Smooth muscle cell of the brain vasculature (primary cell): Measurements from ENCODE around the gene BPIFB3.

Experiments
- DNase-seq: peaks from one replicate; pipeline ENCODE4 v3.0.0-alpha.2; 2012; ENCODE audit warnings: low read depth, low spot score

BPIFB3 gene

GRCh38 chr20:33061658-33062028 lies 7.9 kb downstream of the BPIFB3 start:
- DNase-seq: no peak

- no peak for DNase-seq
These were observed 8.6 kb downstream of the BPIFB3 start for GRCh38 chr20:33062105-33062824.

- no peak for DNase-seq
These were observed 9.1 kb downstream of the BPIFB3 start for GRCh38 chr20:33062825-33063149.

- no peak for DNase-seq
These were observed 9.6 kb downstream of the BPIFB3 start for GRCh38 chr20:33063271-33063670.

GRCh38 chr20:33064572-33065287 lies 11.0 kb downstream of the BPIFB3 start:
- DNase-seq: no peak

DNA sequence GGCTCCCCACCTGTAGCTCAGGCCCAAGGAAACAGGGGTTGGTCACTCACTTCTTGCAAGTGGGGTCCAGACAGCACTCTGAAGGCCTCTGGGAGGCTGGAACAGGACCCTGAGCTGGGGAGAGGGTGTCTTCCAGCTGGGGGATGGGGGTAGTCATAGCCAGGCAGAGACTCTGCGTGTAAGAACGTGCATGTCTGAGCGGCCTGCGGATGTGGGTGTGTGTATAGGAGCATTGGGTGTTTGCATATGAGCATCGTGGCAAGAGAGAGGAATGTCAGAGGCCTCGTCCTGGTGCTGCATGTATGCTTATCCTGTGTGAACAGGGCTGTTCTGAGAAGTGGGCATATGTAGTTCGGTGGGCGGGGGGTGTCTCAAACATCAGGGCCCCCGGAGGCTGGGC lies 12.1 kb downstream of the BPIFB3 start:
- no peak for DNase-seq

- DNase-seq: no peak
These were observed 14.1 kb downstream of the BPIFB3 start for GRCh38 chr20:33067806-33068205.

GRCh38 chr20:33068251-33068939 lies 14.7 kb downstream of the BPIFB3 start:
- no peak for DNase-seq

DNA sequence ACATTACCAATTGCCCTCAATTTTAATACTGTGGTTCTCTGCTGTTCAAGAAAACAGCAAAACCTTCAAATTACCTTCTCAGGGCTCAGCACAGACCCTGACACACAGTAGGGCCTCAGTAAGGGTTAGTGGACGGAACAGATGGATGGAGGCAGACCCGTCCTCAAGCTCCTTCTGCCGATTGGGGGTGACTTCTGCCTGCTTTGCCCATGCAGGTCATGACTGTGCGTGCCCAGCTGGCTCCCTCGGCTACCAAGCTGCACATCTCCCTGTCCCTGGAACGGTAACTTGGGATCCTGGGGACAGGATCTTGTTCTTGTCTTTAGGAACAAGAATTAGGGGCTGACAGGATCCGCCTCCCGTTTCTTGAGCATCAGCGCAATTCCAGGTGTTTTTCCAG lies 16.0 kb downstream of the BPIFB3 start:
- DNase-seq: no peak

GRCh38 chr20:33070111-33071053 lies 16.7 kb downstream of the BPIFB3 start:
- no peak for DNase-seq

- DNase-seq: no peak
These were observed 17.5 kb downstream of the BPIFB3 start for GRCh38 chr20:33071198-33071597.

DNA sequence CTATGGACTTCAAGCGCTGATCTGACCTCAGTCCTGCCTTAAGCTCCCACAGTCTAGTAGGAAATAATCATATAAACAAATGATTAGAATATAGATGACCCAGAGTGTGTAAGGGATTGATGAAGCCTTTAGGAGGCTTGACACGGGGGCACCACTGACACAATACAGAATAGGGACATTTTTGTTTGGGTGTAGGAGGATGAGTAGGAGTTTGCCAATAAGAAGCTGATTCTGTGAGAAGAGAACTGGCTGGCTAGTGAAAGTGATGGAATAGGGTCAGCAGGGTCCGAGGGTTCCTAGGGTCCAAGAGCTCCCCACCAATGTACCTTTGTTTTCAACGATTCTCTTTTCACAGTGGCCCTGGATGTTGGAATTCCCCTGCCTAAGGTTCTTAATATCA lies 18.7 kb downstream of the BPIFB3 start:
- DNase-seq: no peak

DNA sequence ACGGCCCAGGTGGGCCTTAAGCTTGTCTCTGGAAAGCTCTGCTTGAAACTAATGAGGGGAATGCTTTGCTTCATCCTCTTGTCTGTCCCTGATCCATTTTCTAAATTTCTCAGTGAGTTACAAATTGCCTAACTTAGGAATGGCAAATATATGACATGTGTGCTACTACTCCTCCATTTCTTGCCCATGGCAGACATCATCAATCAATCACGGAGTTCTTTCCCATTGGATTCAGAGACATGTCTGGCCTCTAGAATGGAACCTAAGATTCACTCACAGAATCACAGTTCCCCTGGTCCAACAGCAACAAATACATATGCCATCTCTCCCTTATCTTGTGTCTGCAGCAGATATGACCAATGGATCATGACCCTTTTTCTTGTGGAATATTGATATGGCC lies 19.1 kb downstream of the BPIFB3 start:
- DNase-seq: no peak

DNA sequence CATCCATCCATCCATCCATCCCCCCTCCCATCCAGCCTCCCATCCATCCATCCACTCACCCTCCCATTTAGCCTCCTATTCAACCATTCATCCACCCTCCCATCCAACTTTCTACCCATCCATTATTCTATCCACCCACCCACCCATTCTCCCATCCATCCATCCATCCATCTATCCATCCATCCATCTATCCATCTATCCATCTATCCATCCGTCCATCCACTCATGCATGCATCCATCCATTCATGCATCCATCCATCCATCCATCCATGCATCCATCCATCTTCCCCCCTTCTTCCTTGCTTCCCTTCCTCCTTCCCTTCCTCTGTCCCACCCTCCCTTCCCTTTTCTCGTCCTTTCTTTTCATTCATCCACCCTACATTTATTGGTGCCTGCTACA lies 21.0 kb downstream of the BPIFB3 start:
- no peak for DNase-seq

GRCh38 chr20:33075281-33075680 lies 21.6 kb downstream of the BPIFB3 start:
- DNase-seq: no peak

GRCh38 chr20:33076662-33077372 lies 23.1 kb downstream of the BPIFB3 start:
- no peak for DNase-seq

- DNase-seq: no peak
These were observed 25.6 kb downstream of the BPIFB3 start, which contains the start of gene BPIFB4 for GRCh38 chr20:33079259-33079658. Gene BPIFB4 (plus strand): TSS chr20:33079643. CDS start chr20:33081527, 1,884 bp downstream.

- DNase-seq: no peak
These were observed 27.9 kb downstream of the BPIFB3 start for GRCh38 chr20:33081411-33082154.

DNA sequence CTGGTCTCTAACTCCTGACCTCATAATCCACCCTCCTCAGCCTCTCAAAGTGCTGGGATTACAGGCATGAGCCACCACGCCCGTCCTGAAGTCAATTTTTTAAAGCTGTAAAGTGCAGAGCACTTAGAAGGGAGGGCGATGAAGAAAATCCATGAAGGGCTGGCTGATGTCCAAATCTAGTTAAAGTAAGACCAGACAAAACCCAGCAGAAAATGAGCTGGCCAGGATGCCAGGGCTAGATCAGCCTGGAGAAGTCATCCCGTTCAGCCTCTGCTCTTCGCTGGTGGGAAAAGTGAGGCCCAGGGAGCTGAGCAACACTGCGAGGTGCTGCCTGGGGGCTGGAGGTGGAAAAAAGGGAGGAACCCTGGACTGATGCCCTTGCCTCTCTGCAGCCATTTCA lies 28.8 kb downstream of the BPIFB3 start:
- no peak for DNase-seq
